ENCODE measurements around the gene MAST4. TPM values are rescaled to one million over a fixed set of nuclear protein-coding genes. Genes with fewer than 3 reads are reported as not detected.

The MAST4 gene
- total RNA-seq, 4 donors from 2014 or later, result 19.5 to 44.1 (median 24.1) TPM

DNA sequence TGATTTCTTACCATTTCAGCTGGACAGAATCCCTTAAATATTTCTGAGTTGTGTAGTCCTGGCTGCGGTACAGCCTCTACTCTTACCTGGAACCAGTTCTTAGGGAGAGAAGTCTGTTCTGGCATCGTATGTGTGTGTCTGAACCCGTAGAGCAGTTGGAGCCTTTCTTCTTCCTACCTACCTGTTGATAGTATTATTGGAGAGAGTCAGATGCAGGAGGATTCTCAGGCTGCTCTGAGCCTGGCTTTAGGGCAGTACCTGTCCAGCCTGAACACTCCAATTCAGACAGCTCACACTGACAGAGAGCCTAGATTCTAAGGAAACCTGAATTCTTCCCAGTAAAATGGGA, 410.3 kb downstream of the MAST4 start:
- 94 to 96% methylated on average over 3 of the region's 3 CpGs for WGBS, 2 donors
- no peak overlapping the region for H3K4me3 ChIP-seq
- H3K9me3 ChIP-seq, result no peaks in the 10 kb centered on the region
- H3K36me3 ChIP-seq, result no peaks in the 10 kb centered on the region
- DNase-seq (ENCODE audit: low spot score in 2 of 2), result no peak
- peaks cover 0 to 39% (median 8%) of the 10 kb centered on the region in 4 donors for H3K4me1 ChIP-seq
- TF ChIP-seq EP300 (IDR thresholded peaks at IDR 0.05) (no peak), POLR2A (IDR thresholded peaks at IDR 0.05) (no peak)
- TF ChIP-seq, protein P1, sequence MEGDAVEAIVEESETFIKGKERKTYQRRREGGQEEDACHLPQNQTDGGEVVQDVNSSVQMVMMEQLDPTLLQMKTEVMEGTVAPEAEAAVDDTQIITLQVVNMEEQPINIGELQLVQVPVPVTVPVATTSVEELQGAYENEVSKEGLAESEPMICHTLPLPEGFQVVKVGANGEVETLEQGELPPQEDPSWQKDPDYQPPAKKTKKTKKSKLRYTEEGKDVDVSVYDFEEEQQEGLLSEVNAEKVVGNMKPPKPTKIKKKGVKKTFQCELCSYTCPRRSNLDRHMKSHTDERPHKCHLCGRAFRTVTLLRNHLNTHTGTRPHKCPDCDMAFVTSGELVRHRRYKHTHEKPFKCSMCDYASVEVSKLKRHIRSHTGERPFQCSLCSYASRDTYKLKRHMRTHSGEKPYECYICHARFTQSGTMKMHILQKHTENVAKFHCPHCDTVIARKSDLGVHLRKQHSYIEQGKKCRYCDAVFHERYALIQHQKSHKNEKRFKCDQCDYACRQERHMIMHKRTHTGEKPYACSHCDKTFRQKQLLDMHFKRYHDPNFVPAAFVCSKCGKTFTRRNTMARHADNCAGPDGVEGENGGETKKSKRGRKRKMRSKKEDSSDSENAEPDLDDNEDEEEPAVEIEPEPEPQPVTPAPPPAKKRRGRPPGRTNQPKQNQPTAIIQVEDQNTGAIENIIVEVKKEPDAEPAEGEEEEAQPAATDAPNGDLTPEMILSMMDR (IDR thresholded peaks at IDR 0.05), result no peak
- H3K27me3 ChIP-seq, result no peaks in the 10 kb centered on the region
- no peak overlapping the region for H3K27ac ChIP-seq

DNA sequence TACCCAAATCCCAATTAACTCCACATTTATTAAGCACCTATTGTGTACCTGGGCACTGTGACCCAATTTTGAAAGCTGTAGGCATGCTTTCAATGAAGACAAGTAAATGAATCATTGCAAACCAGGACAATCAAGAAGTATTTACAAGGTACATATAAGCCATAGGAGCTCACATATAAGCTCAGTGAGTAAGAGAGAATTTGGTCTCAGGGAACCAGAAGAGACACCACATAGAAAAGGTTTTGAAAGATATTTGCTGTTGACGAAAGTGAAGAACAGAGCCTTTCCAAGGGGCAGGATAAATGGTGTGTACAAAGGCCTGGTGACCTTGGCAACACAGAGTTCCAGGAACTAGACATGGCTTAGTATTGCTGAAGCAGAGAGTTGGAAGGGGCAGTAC, 412.8 kb downstream of the MAST4 start:
- no peak for TF ChIP-seq POLR2A (IDR thresholded peaks at IDR 0.05)
- TF ChIP-seq, protein P1 (IDR thresholded peaks at IDR 0.05), result no peak
- TF ChIP-seq EP300 (IDR thresholded peaks at IDR 0.05), result no peak
- 85 to 96% methylated on average over 1 of the region's 1 CpG for WGBS, 2 donors
- Histone ChIP-seq H3K27me3 (no peaks in the 10 kb centered on the region), H3K9me3 (no peaks in the 10 kb centered on the region), H3K4me1 (peaks cover 0 to 28% (median 3%) of the 10 kb centered on the region in 4 donors), H3K36me3 (no peaks in the 10 kb centered on the region), H3K4me3 (no peak overlapping the region), H3K27ac (no peak overlapping the region)
- DNase-seq (ENCODE audit: low spot score in 2 of 2), result no peak

DNA sequence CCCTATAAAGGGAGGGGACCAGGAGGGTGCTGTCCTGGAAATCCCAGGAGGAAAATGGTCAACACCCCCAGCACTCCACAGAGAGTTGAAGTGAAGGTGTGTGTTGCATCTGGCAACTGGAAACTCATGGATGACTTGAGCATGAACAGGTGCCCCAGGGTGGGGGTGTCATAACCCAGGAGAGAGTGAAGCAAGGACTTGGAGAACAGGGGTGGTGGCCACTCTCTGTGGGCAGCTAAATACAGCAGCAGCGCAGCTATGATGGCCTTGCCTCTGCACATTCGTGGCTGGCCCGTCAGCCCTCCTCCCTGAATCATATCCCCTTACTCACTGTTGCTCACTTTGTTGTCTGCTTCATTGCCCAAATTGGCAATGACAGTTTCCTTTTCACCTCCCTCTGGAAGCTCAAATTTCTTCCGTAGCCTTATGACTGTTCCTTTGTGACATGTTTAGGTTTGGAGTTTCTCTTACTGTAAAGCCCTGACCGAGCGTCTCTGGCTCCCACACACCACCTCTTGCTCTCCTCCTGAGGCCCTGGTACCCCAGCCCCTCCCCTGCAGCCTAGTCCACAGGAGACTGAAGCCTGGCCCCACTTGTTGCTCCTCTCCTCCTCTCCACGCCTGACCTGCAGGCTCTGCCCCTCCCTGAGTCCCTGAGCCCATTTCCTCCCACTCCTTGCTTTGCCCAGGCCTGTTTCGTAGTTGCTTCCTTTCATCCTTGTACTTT, 414.7 kb downstream of the MAST4 start:
- 58 to 61% methylated on average over 8 of the region's 8 CpGs for WGBS, 2 donors
- no peak for DNase-seq (ENCODE audit: low spot score in 2 of 2)
- no peak overlapping the region for H3K4me3 ChIP-seq
- H3K9me3 ChIP-seq, result no peaks in the 10 kb centered on the region
- H3K4me1 ChIP-seq, result peaks cover 0 to 35% (median 0%) of the 10 kb centered on the region in 4 donors
- TF ChIP-seq, protein P1 (IDR thresholded peaks at IDR 0.05), result no peak
- TF ChIP-seq POLR2A (IDR thresholded peaks at IDR 0.05) (no peak), EP300 (IDR thresholded peaks at IDR 0.05) (no peak)
- H3K36me3 ChIP-seq, result no peaks in the 10 kb centered on the region
- H3K27me3 ChIP-seq, result no peaks in the 10 kb centered on the region
- H3K27ac ChIP-seq, result peak overlapping the region in 1 of 4 donors; percentile 4

DNA sequence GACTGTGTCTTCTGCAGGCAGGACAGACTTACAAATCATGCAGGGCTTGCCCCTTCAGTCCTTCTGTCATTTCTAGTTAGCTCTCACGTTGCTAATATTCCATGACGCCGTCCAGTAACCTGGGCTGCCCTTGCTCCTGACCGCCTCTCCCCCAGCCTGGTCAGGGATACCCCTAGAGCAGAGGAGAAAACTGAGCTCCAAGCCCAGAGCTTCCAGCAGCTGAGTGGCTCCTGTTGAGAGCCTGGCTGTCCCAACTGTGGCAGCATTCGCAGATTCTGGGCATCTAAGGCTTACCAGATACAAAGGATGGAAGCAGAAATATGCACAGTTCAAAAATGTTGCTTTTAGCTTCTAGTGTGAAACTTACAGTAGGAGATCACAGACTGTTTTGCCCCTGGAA, 415.2 kb downstream of the MAST4 start:
- Histone ChIP-seq H3K36me3 (no peaks in the 10 kb centered on the region), H3K4me3 (no peak overlapping the region), H3K9me3 (no peaks in the 10 kb centered on the region), H3K27me3 (no peaks in the 10 kb centered on the region), H3K4me1 (peaks cover 0 to 35% (median 1%) of the 10 kb centered on the region in 4 donors), H3K27ac (peak overlapping the region in 2 of 4 donors; percentile 4 to 32)
- TF ChIP-seq, protein P1 (IDR thresholded peaks at IDR 0.05), result no peak
- no peak for DNase-seq (ENCODE audit: low spot score in 2 of 2)
- 65 to 66% methylated on average over 5 of the region's 5 CpGs for WGBS, 2 donors

DNA sequence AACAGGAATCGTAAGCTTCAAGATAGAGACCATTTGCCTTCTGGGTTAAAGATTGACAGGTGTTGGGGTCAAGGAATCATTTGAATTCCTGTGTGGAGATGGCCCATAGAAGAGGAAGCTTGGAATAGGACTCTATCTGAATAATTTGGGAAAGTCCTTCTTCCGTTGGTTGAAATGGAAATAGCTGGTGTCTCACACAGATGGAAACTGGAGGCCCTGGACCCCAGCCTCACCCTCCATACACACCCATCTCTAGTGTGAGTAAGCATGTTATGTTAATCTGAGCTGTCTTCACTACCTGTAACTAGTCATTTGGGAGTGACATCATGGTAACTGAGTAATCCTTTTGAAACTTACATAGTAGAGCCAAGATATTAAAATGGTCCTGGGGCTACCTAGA, 416.0 kb downstream of the MAST4 start:
- H3K4me1 ChIP-seq, result peaks cover 0 to 33% (median 2%) of the 10 kb centered on the region in 4 donors
- H3K36me3 ChIP-seq, result no peaks in the 10 kb centered on the region
- no peak overlapping the region for H3K4me3 ChIP-seq
- TF ChIP-seq EP300 (IDR thresholded peaks at IDR 0.05) (no peak), POLR2A (IDR thresholded peaks at IDR 0.05) (no peak)
- TF ChIP-seq, protein P1 (IDR thresholded peaks at IDR 0.05), result no peak
- no peaks in the 10 kb centered on the region for H3K27me3 ChIP-seq
- no peaks in the 10 kb centered on the region for H3K9me3 ChIP-seq
- DNase-seq (ENCODE audit: low spot score in 2 of 2), result no peak
- no peak overlapping the region for H3K27ac ChIP-seq
- WGBS, 2 donors, result 95 to 96% methylated on average over 2 of the region's 2 CpGs

Data from tibial nerve (tissue), 4 donors.